ENCODE measurements around the gene C10orf143.

DNA sequence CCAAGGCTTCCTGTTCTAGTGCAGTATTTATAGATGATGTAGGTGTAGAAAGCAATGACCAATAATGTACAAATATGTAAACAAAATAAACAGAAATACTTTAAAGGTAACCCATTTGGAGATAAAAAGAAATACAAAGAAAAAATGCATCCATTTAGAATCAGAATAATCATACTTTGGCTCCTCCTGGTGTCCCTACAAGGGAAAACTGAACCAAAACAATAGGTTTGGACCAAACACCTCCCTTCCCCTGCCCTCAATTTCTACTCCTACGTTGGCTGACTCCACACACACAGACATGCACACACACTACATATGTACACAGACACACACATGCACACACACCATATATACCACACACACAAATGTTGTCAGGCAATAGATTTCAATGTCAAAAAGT is 36.0 kb downstream of the C10orf143 start:
- TF ChIP-seq CTCF (IDR thresholded peaks at IDR 0.05) = no peak
- no peak for TF ChIP-seq POLR2A (IDR thresholded peaks at IDR 0.05)
